Measurements from ENCODE around the gene SRA1.

- peak; percentile 87 for TF ChIP-seq POLR2A (IDR thresholded peaks at IDR 0.05)
- peak; percentile 37 to 76 (median 45) for TF ChIP-seq CTCF (IDR thresholded peaks at IDR 0.05)
Observed at GRCh38 chr5:140547508-140548299, 9.6 kb downstream of the SRA1 start, which contains the start of gene EIF4EBP3.
